HG02852 (cell line): ENCODE results near the gene RHPN2.
"Not testable (repeated sequence)": the region's sequence is repeated elsewhere in the genome, so short reads cannot be mapped to it uniquely, and the experiment has no call there.

Experiments
- ATAC-seq: cut with Tn5 transposase; IDR thresholded peaks from one replicate; pipeline ENCODE4 v1.9.1; 2021; ENCODE audit warnings: mild to moderate bottlenecking, moderate library complexity; ENCODE audit not compliant: unreplicated experiment

RHPN2 gene

GRCh38 chr19:33032218-33032781 is 32.4 kb downstream of the RHPN2 start:
- no peak for ATAC-seq

GRCh38 chr19:33029746-33030303 is 34.9 kb downstream of the RHPN2 start:
- ATAC-seq, result no peak

- not testable (repeated sequence) for ATAC-seq
Measured at GRCh38 chr19:33026602-33027001, 38.1 kb downstream of the RHPN2 start.

- ATAC-seq, result not testable (repeated sequence)
Measured at GRCh38 chr19:33025468-33026238, 39.0 kb downstream of the RHPN2 start.

GRCh38 chr19:33024398-33024797 is 40.3 kb downstream of the RHPN2 start:
- ATAC-seq, result no peak

- no peak for ATAC-seq
Measured at GRCh38 chr19:33022472-33023116, 42.1 kb downstream of the RHPN2 start.

GRCh38 chr19:33010891-33011290 is 53.8 kb downstream of the RHPN2 start:
- not testable (repeated sequence) for ATAC-seq

- ATAC-seq, result no peak
Measured at GRCh38 chr19:33008738-33009137, 56.0 kb downstream of the RHPN2 start.

- no peak for ATAC-seq
Measured at GRCh38 chr19:33005440-33005839, 59.2 kb downstream of the RHPN2 start.

GRCh38 chr19:33003424-33004024 is 61.2 kb downstream of the RHPN2 start:
- ATAC-seq, result not testable (repeated sequence)

- not testable (repeated sequence) for ATAC-seq
Measured at GRCh38 chr19:33002126-33002865, 62.4 kb downstream of the RHPN2 start.

- ATAC-seq, result no peak
Measured at GRCh38 chr19:33000910-33001309, 63.8 kb downstream of the RHPN2 start.

- ATAC-seq, result no peak
Measured at GRCh38 chr19:33000510-33000909, 64.2 kb downstream of the RHPN2 start.

GRCh38 chr19:32998722-32999121 is 66.0 kb downstream of the RHPN2 start:
- ATAC-seq, result no peak

GRCh38 chr19:32997716-32998355 is 66.9 kb downstream of the RHPN2 start:
- ATAC-seq, result no peak

- ATAC-seq, result not testable (repeated sequence)
Measured at GRCh38 chr19:32997061-32997464, 67.6 kb downstream of the RHPN2 start.

- not testable (repeated sequence) for ATAC-seq
Measured at GRCh38 chr19:32995966-32996365, 68.7 kb downstream of the RHPN2 start.

GRCh38 chr19:32988724-32989123 is 76.0 kb downstream of the RHPN2 start:
- no peak for ATAC-seq

GRCh38 chr19:32988254-32988653 is 76.4 kb downstream of the RHPN2 start:
- not testable (repeated sequence) for ATAC-seq

GRCh38 chr19:32982488-32982887 is 82.2 kb downstream of the RHPN2 start:
- ATAC-seq, result not testable (repeated sequence)
